CD4-positive, alpha-beta T cell treated with Interleukin-10 for 1 hour (primary cell): ENCODE data around the gene HBEGF.

Experiments used
- DNase-seq: peaks from one replicate; pipeline ENCODE4 v3.0.0-alpha.2; 2020

The HBEGF gene

GRCh38 chr5:140301136-140301535 is 45.3 kb downstream of the HBEGF start:
- no peak for DNase-seq

GRCh38 chr5:140299056-140299455 is 47.3 kb downstream of the HBEGF start:
- no peak for DNase-seq

- DNase-seq = no peak
Measured at GRCh38 chr5:140298183-140298601, 48.2 kb downstream of the HBEGF start.

- no peak for DNase-seq
Measured at GRCh38 chr5:140297283-140297682, 49.1 kb downstream of the HBEGF start.

- DNase-seq = no peak
Measured at GRCh38 chr5:140296289-140296688, 50.1 kb downstream of the HBEGF start.

GRCh38 chr5:140295414-140295813 is 51.0 kb downstream of the HBEGF start:
- peak; percentile 15 for DNase-seq

GRCh38 chr5:140294753-140295152 is 51.6 kb downstream of the HBEGF start:
- no peak for DNase-seq

- DNase-seq = no peak
Measured at GRCh38 chr5:140293849-140294100, 52.6 kb downstream of the HBEGF start.

GRCh38 chr5:140293091-140293848 is 53.1 kb downstream of the HBEGF start:
- peak; percentile 34 for DNase-seq

- no peak for DNase-seq
Measured at GRCh38 chr5:140292212-140293036, 54.0 kb downstream of the HBEGF start.

- DNase-seq = no peak
Measured at GRCh38 chr5:140287801-140288521, 58.4 kb downstream of the HBEGF start.

- no peak for DNase-seq
Measured at GRCh38 chr5:140286424-140286823, 60.0 kb downstream of the HBEGF start.

- DNase-seq = no peak
Measured at GRCh38 chr5:140284013-140284412, 62.4 kb downstream of the HBEGF start.
